ENCODE data around the gene SARDH. TPM values are rescaled to one million over a fixed set of nuclear protein-coding genes. Genes with fewer than 3 reads are reported as not detected.
"Not testable (repeated sequence)": the region's sequence is repeated elsewhere in the genome, so short reads cannot be mapped to it uniquely, and the experiment has no call there.

Gene SARDH
- total and polyA plus RNA-seq, 4 donors, result 0.84 to 3.0 (median 2.0) TPM; not detected in 1

DNA sequence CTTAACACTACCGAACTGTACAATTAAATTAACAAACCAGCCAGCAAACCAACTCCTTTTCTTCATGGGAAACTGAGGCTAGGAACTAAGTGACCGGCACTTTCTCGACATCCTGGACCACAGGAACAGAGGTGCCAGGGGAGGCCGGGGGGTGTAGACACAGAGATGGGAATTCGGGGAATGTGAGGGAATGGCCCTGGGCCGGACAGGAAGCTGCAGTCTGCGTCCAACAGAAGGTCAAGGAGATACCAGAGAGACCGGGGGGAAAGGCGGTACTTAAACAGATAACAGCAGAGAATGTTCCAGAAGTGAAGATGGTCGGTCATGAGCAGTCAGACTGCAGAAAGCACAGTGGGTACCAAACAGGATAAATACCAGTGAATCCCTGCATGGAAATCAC is 61.7 kb downstream of the SARDH start:
- ATAC-seq (ENCODE audit: low FRiP score), result no peak
- Histone ChIP-seq H3K4me3 (ENCODE audit: low read length in 2 of 2) (no peak overlapping the region), H3K9me3 (ENCODE audit: control insufficient read depth, low read length) (no peaks in the 10 kb centered on the region), H3K27me3 (ENCODE audit: control insufficient read depth in 1 of 2, insufficient read depth in 2 of 2, low read length in 1 of 2) (no peaks in the 10 kb centered on the region), H3K4me1 (ENCODE audit: control insufficient read depth in 1 of 2, insufficient read depth in 2 of 2, low read length in 2 of 2) (no peaks in the 10 kb centered on the region), H3K27ac (ENCODE audit: low read depth in 1 of 2, low read length in 2 of 2) (no peak overlapping the region), H3K36me3 (ENCODE audit: control insufficient read depth in 1 of 2, insufficient read depth in 2 of 2, low read length in 1 of 2) (no peaks in the 10 kb centered on the region)
- DNase-seq, result no peak
- 66 to 73% methylated on average over 10 of the region's 10 CpGs for WGBS, 2 donors
- intact Hi-C loops (cut with DNase I), result no loop called here

DNA sequence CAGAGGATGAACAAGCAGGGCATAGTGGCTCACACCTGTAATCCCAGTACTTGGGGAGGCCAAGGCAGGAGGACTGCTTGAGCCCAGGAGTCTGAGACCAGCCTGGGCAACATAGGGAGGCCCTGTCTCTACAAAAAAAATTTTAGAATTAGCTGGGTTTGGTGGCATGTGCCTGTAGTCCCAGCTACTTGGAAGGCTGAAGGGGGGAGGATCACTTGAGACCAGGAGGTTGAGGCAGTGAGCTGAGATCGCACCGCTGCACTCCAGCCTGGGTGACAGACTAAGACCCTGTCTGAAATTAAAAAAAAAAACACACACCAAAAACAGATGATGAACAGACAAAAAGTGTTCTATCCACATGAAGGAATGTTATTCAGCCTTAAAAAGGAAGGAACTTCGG is 62.4 kb downstream of the SARDH start:
- intact Hi-C loops (cut with DNase I); H3K27ac ChIP-seq (ENCODE audit: low read depth in 1 of 2, low read length in 2 of 2); DNase-seq; H3K9me3 ChIP-seq (ENCODE audit: control insufficient read depth, low read length); H3K27me3 ChIP-seq (ENCODE audit: control insufficient read depth in 1 of 2, insufficient read depth in 2 of 2, low read length in 1 of 2); H3K4me3 ChIP-seq (ENCODE audit: low read length in 2 of 2); H3K36me3 ChIP-seq (ENCODE audit: control insufficient read depth in 1 of 2, insufficient read depth in 2 of 2, low read length in 1 of 2); H3K4me1 ChIP-seq (ENCODE audit: control insufficient read depth in 1 of 2, insufficient read depth in 2 of 2, low read length in 2 of 2); ATAC-seq (ENCODE audit: low FRiP score): not testable (repeated sequence)
- WGBS, 2 donors, result 95 to 96% methylated on average over 3 of the region's 3 CpGs

DNA sequence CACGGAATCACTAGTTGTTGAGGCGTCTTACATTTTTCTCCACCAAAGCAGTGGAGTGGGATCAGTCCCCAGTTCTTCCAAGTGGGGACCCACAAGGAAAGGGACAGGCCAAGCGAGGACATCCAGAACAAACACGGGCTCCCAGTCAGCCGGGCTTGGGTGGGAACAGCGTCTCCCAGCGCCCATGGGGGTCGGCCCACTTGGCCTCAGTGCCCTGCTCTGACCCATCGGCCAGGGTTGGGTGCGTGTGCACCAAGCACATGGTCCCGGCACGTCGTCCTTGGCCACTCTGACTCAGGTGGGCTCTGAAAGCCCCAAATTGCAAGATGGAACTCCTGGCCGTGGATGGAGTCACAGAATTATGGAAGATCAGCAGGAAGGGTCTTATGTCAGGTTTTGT is 64.1 kb downstream of the SARDH start:
- no peaks in the 10 kb centered on the region for H3K27me3 ChIP-seq (ENCODE audit: control insufficient read depth in 1 of 2, insufficient read depth in 2 of 2, low read length in 1 of 2)
- DNase-seq (no peak), ATAC-seq (ENCODE audit: low FRiP score) (no peak)
- no peaks in the 10 kb centered on the region for H3K4me1 ChIP-seq (ENCODE audit: control insufficient read depth in 1 of 2, insufficient read depth in 2 of 2, low read length in 2 of 2)
- H3K27ac ChIP-seq (ENCODE audit: low read depth in 1 of 2, low read length in 2 of 2), result no peak overlapping the region
- intact Hi-C loops (cut with DNase I), result no loop called here
- 95 to 98% methylated on average over 14 of the region's 14 CpGs for WGBS, 2 donors
- H3K4me3 ChIP-seq (ENCODE audit: low read length in 2 of 2), result no peak overlapping the region
- no peaks in the 10 kb centered on the region for H3K36me3 ChIP-seq (ENCODE audit: control insufficient read depth in 1 of 2, insufficient read depth in 2 of 2, low read length in 1 of 2)
- no peaks in the 10 kb centered on the region for H3K9me3 ChIP-seq (ENCODE audit: control insufficient read depth, low read length)

DNA sequence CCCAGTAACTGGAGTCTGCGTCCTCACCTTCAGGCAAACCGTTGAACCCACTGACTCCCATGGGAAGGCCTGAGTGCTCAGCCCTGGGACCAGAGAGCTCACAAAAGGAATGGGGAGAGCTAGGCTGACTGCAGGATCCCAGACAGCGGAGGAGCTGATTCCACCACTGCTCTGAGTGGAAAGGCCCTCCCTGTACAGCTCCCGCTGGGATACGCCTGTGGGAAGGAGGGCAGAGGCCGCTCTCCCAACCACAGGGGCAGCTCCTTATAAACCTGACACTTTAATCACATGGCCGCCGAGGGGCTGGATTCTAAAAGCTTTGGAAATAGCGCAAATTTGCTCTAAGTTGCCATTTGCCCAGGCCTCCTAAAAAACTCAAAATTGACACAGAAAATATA is 64.9 kb downstream of the SARDH start:
- 62 to 63% methylated on average over 9 of the region's 9 CpGs for WGBS, 2 donors
- Histone ChIP-seq H3K27ac (ENCODE audit: low read depth in 1 of 2, low read length in 2 of 2) (no peak overlapping the region), H3K4me3 (ENCODE audit: low read length in 2 of 2) (no peak overlapping the region), H3K36me3 (ENCODE audit: control insufficient read depth in 1 of 2, insufficient read depth in 2 of 2, low read length in 1 of 2) (no peaks in the 10 kb centered on the region), H3K9me3 (ENCODE audit: control insufficient read depth, low read length) (no peaks in the 10 kb centered on the region), H3K27me3 (ENCODE audit: control insufficient read depth in 1 of 2, insufficient read depth in 2 of 2, low read length in 1 of 2) (no peaks in the 10 kb centered on the region), H3K4me1 (ENCODE audit: control insufficient read depth in 1 of 2, insufficient read depth in 2 of 2, low read length in 2 of 2) (no peaks in the 10 kb centered on the region)
- DNase-seq, result no peak
- no peak for ATAC-seq (ENCODE audit: low FRiP score)
- intact Hi-C loops (cut with DNase I), result no loop called here

DNA sequence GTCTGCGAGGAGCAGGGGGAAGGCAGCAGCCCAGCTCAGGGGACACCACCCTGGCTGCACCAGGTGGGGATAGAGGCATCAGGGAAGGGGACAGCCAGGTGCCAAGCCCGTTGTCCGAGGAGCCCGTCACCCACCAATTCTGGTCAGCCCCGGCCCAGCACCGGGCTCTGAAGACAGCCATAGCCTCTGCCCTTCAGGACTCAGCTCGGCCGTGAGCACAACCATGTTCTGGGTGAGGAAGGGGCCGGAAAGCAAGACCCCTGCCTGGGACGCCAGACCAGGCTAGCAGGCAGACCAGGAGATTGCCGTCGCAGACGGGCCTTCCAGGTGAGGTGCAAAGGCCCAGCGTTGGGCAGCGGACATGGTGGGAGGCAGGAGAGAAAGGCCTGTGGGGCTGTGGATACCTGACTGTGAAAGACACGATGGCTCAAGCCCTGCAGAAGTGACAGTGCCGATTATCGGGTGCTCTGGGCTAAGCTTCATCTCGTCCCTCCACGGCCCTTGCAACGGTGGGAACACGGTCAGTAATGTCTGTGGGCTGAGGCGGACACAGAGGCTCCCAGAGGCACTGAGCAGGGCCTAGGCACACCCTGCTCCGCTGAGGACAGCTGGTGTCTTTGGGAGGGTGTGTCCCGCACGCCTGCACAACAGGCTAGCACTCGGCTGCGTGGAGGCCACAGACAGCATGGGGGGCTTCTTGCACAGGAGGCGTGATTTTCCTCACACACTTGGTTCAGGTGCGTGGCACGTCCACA is 65.5 kb downstream of the SARDH start:
- Histone ChIP-seq H3K4me1 (ENCODE audit: control insufficient read depth in 1 of 2, insufficient read depth in 2 of 2, low read length in 2 of 2) (no peaks in the 10 kb centered on the region), H3K4me3 (ENCODE audit: low read length in 2 of 2) (no peak overlapping the region), H3K36me3 (ENCODE audit: control insufficient read depth in 1 of 2, insufficient read depth in 2 of 2, low read length in 1 of 2) (no peaks in the 10 kb centered on the region), H3K9me3 (ENCODE audit: control insufficient read depth, low read length) (no peaks in the 10 kb centered on the region), H3K27ac (ENCODE audit: low read depth in 1 of 2, low read length in 2 of 2) (no peak overlapping the region), H3K27me3 (ENCODE audit: control insufficient read depth in 1 of 2, insufficient read depth in 2 of 2, low read length in 1 of 2) (no peaks in the 10 kb centered on the region)
- 92 to 96% methylated on average over 31 of the region's 31 CpGs for WGBS, 2 donors
- DNase-seq, result no peak
- no peak for ATAC-seq (ENCODE audit: low FRiP score)
- intact Hi-C loops (cut with DNase I), result no loop called here

DNA sequence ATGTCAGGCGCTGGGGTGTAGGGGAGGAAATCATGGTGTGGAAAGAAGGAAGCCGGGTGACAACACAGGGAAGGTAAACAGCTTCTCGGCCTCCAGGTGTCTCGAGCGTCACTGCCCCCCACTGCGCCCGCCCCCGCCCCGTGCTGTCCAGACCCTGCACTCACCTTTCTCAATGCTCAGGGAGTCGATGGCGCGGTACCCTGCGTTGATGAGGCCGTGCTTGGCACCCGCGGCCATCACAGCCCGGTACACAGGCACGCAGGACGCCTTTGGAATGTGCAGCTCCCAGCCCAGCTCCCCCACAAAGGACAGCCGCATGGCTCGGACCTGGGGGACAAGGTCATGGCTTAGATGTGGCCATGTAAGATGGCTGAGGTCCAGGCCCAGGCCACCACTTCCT is 66.8 kb downstream of the SARDH start:
- no peaks in the 10 kb centered on the region for H3K9me3 ChIP-seq (ENCODE audit: control insufficient read depth, low read length)
- no peaks in the 10 kb centered on the region for H3K36me3 ChIP-seq (ENCODE audit: control insufficient read depth in 1 of 2, insufficient read depth in 2 of 2, low read length in 1 of 2)
- DNase-seq (no peak), ATAC-seq (ENCODE audit: low FRiP score) (no peak)
- no peak overlapping the region for H3K27ac ChIP-seq (ENCODE audit: low read depth in 1 of 2, low read length in 2 of 2)
- H3K27me3 ChIP-seq (ENCODE audit: control insufficient read depth in 1 of 2, insufficient read depth in 2 of 2, low read length in 1 of 2), result no peaks in the 10 kb centered on the region
- 95 to 97% methylated on average over 21 of the region's 21 CpGs for WGBS, 2 donors
- intact Hi-C loops (cut with DNase I), result no loop called here
- H3K4me1 ChIP-seq (ENCODE audit: control insufficient read depth in 1 of 2, insufficient read depth in 2 of 2, low read length in 2 of 2), result no peaks in the 10 kb centered on the region
- H3K4me3 ChIP-seq (ENCODE audit: low read length in 2 of 2), result no peak overlapping the region

DNA sequence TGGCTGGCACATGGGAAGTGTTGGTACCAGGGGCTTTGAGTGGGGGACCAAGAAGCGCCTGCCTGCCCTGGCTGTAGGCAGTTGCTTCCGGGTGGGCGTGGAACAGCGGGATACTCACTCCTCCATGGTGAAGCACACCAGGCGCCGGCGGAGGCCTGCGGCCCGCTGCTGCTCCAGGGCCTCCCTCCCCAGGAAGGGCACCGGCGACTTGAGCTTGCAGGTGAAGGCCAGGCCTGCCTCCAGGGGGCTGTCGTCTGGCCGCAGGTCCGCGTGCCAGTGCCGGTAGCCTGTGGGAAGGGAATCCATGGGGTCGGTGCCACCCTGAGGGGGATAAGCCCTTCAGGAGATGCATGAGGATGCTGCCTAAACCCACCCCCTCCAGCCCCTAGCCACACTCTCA is 67.7 kb downstream of the SARDH start:
- ATAC-seq (ENCODE audit: low FRiP score) (no peak), DNase-seq (no peak)
- H3K9me3 ChIP-seq (ENCODE audit: control insufficient read depth, low read length), result no peaks in the 10 kb centered on the region
- 93 to 94% methylated on average over 17 of the region's 17 CpGs for WGBS, 2 donors
- intact Hi-C loops (cut with DNase I), result no loop called here
- H3K27me3 ChIP-seq (ENCODE audit: control insufficient read depth in 1 of 2, insufficient read depth in 2 of 2, low read length in 1 of 2), result no peaks in the 10 kb centered on the region
- no peak overlapping the region for H3K27ac ChIP-seq (ENCODE audit: low read depth in 1 of 2, low read length in 2 of 2)
- H3K4me3 ChIP-seq (ENCODE audit: low read length in 2 of 2), result no peak overlapping the region
- H3K4me1 ChIP-seq (ENCODE audit: control insufficient read depth in 1 of 2, insufficient read depth in 2 of 2, low read length in 2 of 2), result no peaks in the 10 kb centered on the region
- H3K36me3 ChIP-seq (ENCODE audit: control insufficient read depth in 1 of 2, insufficient read depth in 2 of 2, low read length in 1 of 2), result no peaks in the 10 kb centered on the region

DNA sequence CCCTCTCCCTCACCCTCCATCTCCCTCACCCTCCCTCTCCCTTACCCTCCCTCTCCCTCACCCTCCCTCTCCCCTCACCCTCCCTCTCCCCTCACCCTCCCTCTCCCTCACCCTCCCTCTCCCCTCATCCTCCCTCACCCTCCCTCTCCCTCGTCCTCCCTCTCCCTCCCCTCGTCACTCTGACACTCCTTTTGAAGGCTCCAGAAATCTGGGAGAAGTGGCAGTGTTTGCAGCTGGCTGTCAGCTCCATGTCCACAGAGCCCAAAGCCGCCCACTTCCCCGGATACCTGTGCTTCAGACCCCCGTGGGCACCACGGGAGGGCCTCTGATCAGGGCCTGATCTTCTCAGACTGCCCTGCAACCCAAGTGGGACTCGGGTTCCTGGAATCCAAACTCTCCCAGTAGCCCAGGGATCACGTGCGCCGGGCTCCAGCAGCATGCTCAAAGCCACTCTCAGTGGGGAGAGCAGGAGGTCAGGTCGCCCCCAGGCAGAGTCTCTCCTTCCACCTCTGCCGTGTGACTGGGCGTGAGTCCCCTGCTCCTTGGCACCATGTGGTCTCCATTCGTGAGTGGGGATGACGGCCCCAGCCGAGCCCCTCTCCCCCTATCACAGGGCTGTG is 68.9 kb downstream of the SARDH start:
- 79 to 84% methylated on average over 14 to 16 of the region's 16 CpGs for WGBS, 2 donors
- DNase-seq (no peak), ATAC-seq (ENCODE audit: low FRiP score) (no peak)
- intact Hi-C loops (cut with DNase I), result no loop called here
- H3K36me3 ChIP-seq (ENCODE audit: control insufficient read depth in 1 of 2, insufficient read depth in 2 of 2, low read length in 1 of 2), result no peaks in the 10 kb centered on the region
- no peak overlapping the region for H3K4me3 ChIP-seq (ENCODE audit: low read length in 2 of 2)
- no peaks in the 10 kb centered on the region for H3K9me3 ChIP-seq (ENCODE audit: control insufficient read depth, low read length)
- H3K27me3 ChIP-seq (ENCODE audit: control insufficient read depth in 1 of 2, insufficient read depth in 2 of 2, low read length in 1 of 2), result no peaks in the 10 kb centered on the region
- H3K4me1 ChIP-seq (ENCODE audit: control insufficient read depth in 1 of 2, insufficient read depth in 2 of 2, low read length in 2 of 2), result no peaks in the 10 kb centered on the region
- no peak overlapping the region for H3K27ac ChIP-seq (ENCODE audit: low read depth in 1 of 2, low read length in 2 of 2)

DNA sequence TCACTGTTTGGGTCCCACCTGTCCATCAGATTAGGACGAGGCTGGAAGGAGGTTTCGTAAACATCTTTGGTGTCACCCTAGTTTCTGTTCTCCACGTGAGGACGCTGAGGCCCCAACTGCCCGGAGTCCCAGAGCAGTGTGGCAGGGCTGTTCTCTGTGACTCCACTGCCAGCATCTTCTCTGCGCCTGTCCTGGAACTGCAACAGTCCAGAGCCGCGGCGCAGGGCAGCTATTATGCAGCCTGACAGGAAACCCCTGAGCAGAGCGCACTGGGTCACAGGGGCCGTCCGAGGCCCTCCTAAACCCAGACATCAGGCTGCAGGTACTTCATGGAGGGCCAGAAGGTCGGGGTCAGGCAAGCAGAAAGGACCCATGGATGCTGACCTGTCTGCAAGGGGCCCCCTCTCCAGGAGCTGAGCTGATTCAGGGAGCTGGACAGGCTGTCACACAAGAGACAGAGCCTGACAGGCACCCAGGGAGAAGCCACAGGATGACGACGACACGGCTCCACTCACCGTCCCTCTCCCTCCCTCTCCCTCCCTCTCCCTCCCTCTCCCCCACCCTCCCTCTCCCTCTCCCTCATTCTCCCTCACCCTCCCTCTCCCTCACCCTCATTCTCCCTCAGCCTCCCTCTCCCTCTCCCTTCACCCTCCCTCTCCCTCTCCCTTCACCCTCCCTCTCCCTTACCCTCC is 70.2 kb downstream of the SARDH start:
- ATAC-seq (ENCODE audit: low FRiP score), result no peak
- intact Hi-C loops (cut with DNase I), result no loop called here

More for the DNA sequence above, 70.2 kb downstream of the SARDH start:
- no peaks in the 10 kb centered on the region for H3K36me3 ChIP-seq (ENCODE audit: control insufficient read depth in 1 of 2, insufficient read depth in 2 of 2, low read length in 1 of 2)
- H3K4me1 ChIP-seq (ENCODE audit: control insufficient read depth in 1 of 2, insufficient read depth in 2 of 2, low read length in 2 of 2), result no peaks in the 10 kb centered on the region
- no peaks in the 10 kb centered on the region for H3K9me3 ChIP-seq (ENCODE audit: control insufficient read depth, low read length)
- no peak overlapping the region for H3K27ac ChIP-seq (ENCODE audit: low read depth in 1 of 2, low read length in 2 of 2)
- no peak overlapping the region for H3K4me3 ChIP-seq (ENCODE audit: low read length in 2 of 2)
- H3K27me3 ChIP-seq (ENCODE audit: control insufficient read depth in 1 of 2, insufficient read depth in 2 of 2, low read length in 1 of 2), result no peaks in the 10 kb centered on the region
- no peak for DNase-seq
- WGBS, 2 donors, result 70 to 76% methylated on average over 13 to 17 of the region's 17 CpGs

Data from aorta (tissue), 5 donors.